ENCODE measurements around the gene MXD3.
A peak's percentile ranks its signal among the peaks of the same experiment; 100 is the strongest.

MXD3 gene

DNA sequence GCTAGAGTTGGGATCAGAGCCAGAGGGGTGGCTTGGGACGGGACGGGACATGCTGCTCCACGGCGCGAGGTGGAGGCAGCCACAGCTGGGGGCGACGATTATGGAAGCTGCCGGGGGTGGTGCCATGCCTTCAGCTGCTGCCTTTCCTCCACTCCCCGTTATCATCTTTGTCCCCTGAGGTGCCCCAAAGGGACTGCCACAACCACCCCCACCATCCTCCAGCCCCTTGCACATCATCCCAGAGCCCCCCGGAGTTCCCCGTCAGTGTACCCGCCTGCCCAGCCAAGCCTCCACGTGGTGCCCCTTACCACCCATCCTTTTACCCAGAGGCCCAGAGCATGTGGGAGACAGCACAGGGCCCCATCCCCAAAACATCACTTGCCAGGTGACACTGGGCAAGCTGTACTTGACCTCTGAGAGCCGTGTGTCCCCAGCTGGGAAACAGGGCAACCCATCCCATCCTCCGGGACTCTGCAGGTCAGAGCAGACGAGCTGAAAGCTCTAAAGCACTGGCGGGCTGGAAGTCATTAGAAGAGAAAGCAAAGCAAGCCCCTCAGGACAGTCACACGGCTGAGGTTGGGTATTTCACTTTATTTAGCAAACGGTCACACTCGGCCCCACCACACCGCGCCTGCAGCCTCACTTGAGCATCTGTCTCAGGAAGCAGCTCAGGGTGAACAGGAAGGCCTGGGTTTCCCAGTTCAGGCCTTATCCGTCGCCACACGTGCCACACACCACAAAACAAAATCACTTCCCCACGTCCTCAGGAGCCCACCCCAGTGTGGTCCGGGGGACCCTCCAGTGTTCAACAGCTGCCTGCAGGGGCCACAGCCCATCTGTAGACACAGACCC, 19.5 kb upstream of the MXD3 start:
- peaks cover 65 to 66% of the 10 kb centered on the region in 2 experiments for H3K36me3 ChIP-seq (ENCODE audit: control insufficient read depth in 1 of 2, insufficient read depth in 2 of 2, low read depth in 1 of 2, low read length in 2 of 2)
- H2AFZ ChIP-seq (ENCODE audit: low read depth, low read length): no peak overlapping the region

DNA sequence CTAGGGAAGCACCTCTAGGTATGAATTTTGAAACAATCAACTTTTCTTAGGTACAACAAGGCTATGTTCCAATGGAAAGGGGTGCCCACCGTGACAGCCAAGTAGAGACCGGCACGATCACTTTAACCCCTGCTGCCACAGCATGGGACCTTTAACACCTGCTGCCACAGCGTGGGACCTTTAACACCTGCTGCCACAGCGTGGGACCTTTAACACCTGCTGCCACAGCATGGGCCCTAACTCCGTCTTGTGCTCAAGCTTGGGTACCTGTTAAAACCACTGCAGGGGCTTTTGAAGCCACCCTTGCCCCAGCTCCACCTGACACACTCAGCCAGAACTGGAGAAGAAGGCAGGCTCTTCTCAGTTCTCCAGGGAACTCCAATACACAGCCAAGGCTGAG, 18.2 kb upstream of the MXD3 start:
- Histone ChIP-seq H3K27me3 (ENCODE audit: control insufficient read depth in 1 of 2, insufficient read depth in 1 of 2, low read length in 2 of 2) (no peaks in the 10 kb centered on the region), H2BK15ac (ENCODE audit: low read depth, poor library complexity, severe bottlenecking) (no peak overlapping the region), H4K8ac (ENCODE audit: low read length) (no peak overlapping the region), H3K14ac (ENCODE audit: low read length in 2 of 2) (no peak overlapping the region), H3K36me3 (ENCODE audit: control insufficient read depth in 1 of 2, insufficient read depth in 2 of 2, low read depth in 1 of 2, low read length in 2 of 2) (peaks cover 51 to 52% of the 10 kb centered on the region in 2 experiments), H2BK12ac (ENCODE audit: low read length in 2 of 2) (no peak overlapping the region), H3K79me1 (replicated peaks; ENCODE audit: low read length, poor library complexity, severe bottlenecking) (peaks cover 35% of the 10 kb centered on the region), H3K4me3 (ENCODE audit: insufficient read depth in 1 of 2, low read depth in 1 of 2, low read length in 2 of 2) (no peak overlapping the region), H4K91ac (ENCODE audit: low read length) (no peak overlapping the region), H3K9ac (ENCODE audit: low read length) (no peak overlapping the region), H3K4me2 (ENCODE audit: low read length, poor library complexity, severe bottlenecking) (no peak overlapping the region), H3K4me1 (ENCODE audit: control insufficient read depth, insufficient read depth, low read depth, low read length) (peaks cover 22% of the 10 kb centered on the region), H2AFZ (ENCODE audit: low read depth, low read length) (no peak overlapping the region), H2AK5ac (ENCODE audit: low read length, severe bottlenecking) (no peak overlapping the region), H3K4ac (ENCODE audit: low read depth in 1 of 2, low read length in 2 of 2) (no peak overlapping the region), H3K27ac (ENCODE audit: low read length, poor library complexity, severe bottlenecking) (no peak overlapping the region), H3K23ac (ENCODE audit: low read length in 2 of 2) (no peak overlapping the region), H3K18ac (ENCODE audit: low read depth in 1 of 2, low read length in 2 of 2) (no peak overlapping the region), H2BK5ac (ENCODE audit: low read depth, low read length, poor library complexity, severe bottlenecking) (no peak overlapping the region), H3K9me3 (ENCODE audit: control insufficient read depth, low read length) (no peaks in the 10 kb centered on the region), H2BK120ac (ENCODE audit: low read depth, low read length) (no peak overlapping the region)
- no peak for DNase-seq
- 95% methylated on average over 6 of the region's 6 CpGs for WGBS

More for the DNA sequence above, 19.5 kb upstream of the MXD3 start:
- Histone ChIP-seq H3K14ac (ENCODE audit: low read length in 2 of 2) (no peak overlapping the region), H2BK5ac (ENCODE audit: low read depth, low read length, poor library complexity, severe bottlenecking) (no peak overlapping the region), H3K18ac (ENCODE audit: low read depth in 1 of 2, low read length in 2 of 2) (no peak overlapping the region), H2BK120ac (ENCODE audit: low read depth, low read length) (no peak overlapping the region), H3K23ac (ENCODE audit: low read length in 2 of 2) (no peak overlapping the region), H3K4ac (ENCODE audit: low read depth in 1 of 2, low read length in 2 of 2) (no peak overlapping the region), H3K27ac (ENCODE audit: low read length, poor library complexity, severe bottlenecking) (no peak overlapping the region), H3K4me3 (ENCODE audit: insufficient read depth in 1 of 2, low read depth in 1 of 2, low read length in 2 of 2) (no peak overlapping the region), H2AK5ac (ENCODE audit: low read length, severe bottlenecking) (no peak overlapping the region), H2BK15ac (ENCODE audit: low read depth, poor library complexity, severe bottlenecking) (no peak overlapping the region), H3K4me2 (ENCODE audit: low read length, poor library complexity, severe bottlenecking) (no peak overlapping the region), H3K4me1 (ENCODE audit: control insufficient read depth, insufficient read depth, low read depth, low read length) (peaks cover 16% of the 10 kb centered on the region), H3K9me3 (ENCODE audit: control insufficient read depth, low read length) (no peaks in the 10 kb centered on the region), H3K27me3 (ENCODE audit: control insufficient read depth in 1 of 2, insufficient read depth in 1 of 2, low read length in 2 of 2) (no peaks in the 10 kb centered on the region), H3K9ac (ENCODE audit: low read length) (no peak overlapping the region), H3K79me1 (replicated peaks; ENCODE audit: low read length, poor library complexity, severe bottlenecking) (peaks cover 40% of the 10 kb centered on the region), H2BK12ac (ENCODE audit: low read length in 2 of 2) (no peak overlapping the region), H4K8ac (ENCODE audit: low read length) (no peak overlapping the region), H4K91ac (ENCODE audit: low read length) (no peak overlapping the region)
- no peak for DNase-seq
- 92% methylated on average over 25 of the region's 27 CpGs for WGBS

DNA sequence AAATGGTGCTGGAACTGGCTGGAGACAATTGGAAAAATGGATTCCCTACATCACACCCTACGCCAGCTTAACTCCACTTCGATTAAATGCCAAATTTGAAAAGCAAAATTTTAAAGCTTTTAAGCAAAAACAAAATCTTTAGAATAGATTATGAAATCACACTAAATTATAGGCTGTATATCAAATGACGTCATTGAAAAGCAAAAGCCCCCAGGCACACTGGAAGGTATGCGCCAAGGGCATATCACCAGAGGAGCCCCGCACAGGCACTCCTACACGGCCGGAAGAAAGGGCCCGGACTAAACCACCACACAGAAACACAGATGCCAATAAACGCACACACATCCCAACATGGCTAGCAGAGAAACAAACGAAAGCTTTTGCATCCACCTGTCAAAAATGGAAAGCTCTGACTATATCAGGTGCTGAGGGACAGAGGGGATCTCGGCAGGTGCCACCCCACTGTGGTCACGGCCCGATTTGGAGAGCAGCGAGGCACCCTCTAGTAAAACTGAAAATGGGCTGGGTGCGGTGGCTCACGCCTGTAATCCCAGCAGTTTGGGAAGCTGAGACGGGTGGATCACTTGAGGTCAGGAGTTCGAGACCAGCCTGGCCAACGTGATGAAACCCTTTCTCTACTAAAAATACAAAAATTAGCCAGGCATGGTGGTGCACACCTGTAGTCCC, 17.0 kb upstream of the MXD3 start:
- 93% methylated on average over 17 of the region's 19 CpGs for WGBS
- no peaks in the 10 kb centered on the region for H3K9me3 ChIP-seq (ENCODE audit: control insufficient read depth, low read length)
- H2BK15ac ChIP-seq (ENCODE audit: low read depth, poor library complexity, severe bottlenecking): no peak overlapping the region
- no peaks in the 10 kb centered on the region for H3K27me3 ChIP-seq (ENCODE audit: control insufficient read depth in 1 of 2, insufficient read depth in 1 of 2, low read length in 2 of 2)
- peak overlapping the region; percentile 53 for H2BK5ac ChIP-seq (ENCODE audit: low read depth, low read length, poor library complexity, severe bottlenecking)
- no peak overlapping the region for H3K18ac ChIP-seq (ENCODE audit: low read depth in 1 of 2, low read length in 2 of 2)
- peak overlapping the region; percentile 49 for H2AK5ac ChIP-seq (ENCODE audit: low read length, severe bottlenecking)
- no peak for DNase-seq
- peak overlapping the region; percentile 78 for H3K27ac ChIP-seq (ENCODE audit: low read length, poor library complexity, severe bottlenecking)
- H3K9ac ChIP-seq (ENCODE audit: low read length): no peak overlapping the region
- H2BK120ac ChIP-seq (ENCODE audit: low read depth, low read length): no peak overlapping the region
- peaks cover 39 to 44% of the 10 kb centered on the region in 2 experiments for H3K36me3 ChIP-seq (ENCODE audit: control insufficient read depth in 1 of 2, insufficient read depth in 2 of 2, low read depth in 1 of 2, low read length in 2 of 2)
- H3K23ac ChIP-seq (ENCODE audit: low read length in 2 of 2): no peak overlapping the region
- H3K79me1 ChIP-seq (replicated peaks; ENCODE audit: low read length, poor library complexity, severe bottlenecking): peaks cover 31% of the 10 kb centered on the region
- no peak overlapping the region for H3K4me2 ChIP-seq (ENCODE audit: low read length, poor library complexity, severe bottlenecking)
- no peak overlapping the region for H2BK12ac ChIP-seq (ENCODE audit: low read length in 2 of 2)
- peaks cover 22% of the 10 kb centered on the region for H3K4me1 ChIP-seq (ENCODE audit: control insufficient read depth, insufficient read depth, low read depth, low read length)
- H4K8ac ChIP-seq (ENCODE audit: low read length): no peak overlapping the region
- H3K4me3 ChIP-seq (ENCODE audit: insufficient read depth in 1 of 2, low read depth in 1 of 2, low read length in 2 of 2): no peak overlapping the region
- no peak overlapping the region for H2AFZ ChIP-seq (ENCODE audit: low read depth, low read length)
- no peak overlapping the region for H3K4ac ChIP-seq (ENCODE audit: low read depth in 1 of 2, low read length in 2 of 2)
- H4K91ac ChIP-seq (ENCODE audit: low read length): no peak overlapping the region
- no peak overlapping the region for H3K14ac ChIP-seq (ENCODE audit: low read length in 2 of 2)
